H1 (cell line): Measurements from ENCODE around the gene GSPT1.

Source experiments
- CTCF ChIP-seq, 3 experiments: IDR thresholded peaks; 1 replicate in 2 of 3; 2 replicates in 1 of 3; pipeline versions ENCODE4 v1.5.1 to v1.6.1; 2011; ENCODE audit warnings: low read length in 3 of 3, mild to moderate bottlenecking in 3 of 3, inconsistent platforms in 2 of 3, low read depth in 1 of 3, moderate library complexity in 1 of 3; ENCODE audit not compliant: insufficient read depth in 1 of 3; ENCODE audit errors: control extremely low read depth in 1 of 3
- EP300 ChIP-seq, 2 experiments: IDR thresholded peaks; 1 replicate in 1 of 2; 2 replicates in 1 of 2; pipeline ENCODE4 v1.6.1; 2011 to 2012; ENCODE audit warnings: low read depth in 2 of 2, low read length in 2 of 2, mild to moderate bottlenecking in 2 of 2, borderline replicate concordance in 1 of 2, inconsistent platforms in 1 of 2, moderate library complexity in 1 of 2
- MAX ChIP-seq: IDR thresholded peaks from 2 replicates; pipeline ENCODE4 v1.6.1; 2012; ENCODE audit warnings: inconsistent platforms
- RAD21 ChIP-seq, 2 experiments: IDR thresholded peaks in 1 of 2; conservative IDR thresholded peaks in 1 of 2; 2 replicates each; pipeline ENCODE4 v1.6.1; 2011; ENCODE audit warnings: low read depth in 2 of 2, low read length in 2 of 2, improper control_type of control experiment in 1 of 2, inconsistent platforms in 1 of 2, mild to moderate bottlenecking in 1 of 2, moderate library complexity in 1 of 2
- TAF1 ChIP-seq: IDR thresholded peaks from 2 replicates; pipeline ENCODE4 v1.6.1; 2011; ENCODE audit warnings: mild to moderate bottlenecking, low read depth, low read length

DNA sequence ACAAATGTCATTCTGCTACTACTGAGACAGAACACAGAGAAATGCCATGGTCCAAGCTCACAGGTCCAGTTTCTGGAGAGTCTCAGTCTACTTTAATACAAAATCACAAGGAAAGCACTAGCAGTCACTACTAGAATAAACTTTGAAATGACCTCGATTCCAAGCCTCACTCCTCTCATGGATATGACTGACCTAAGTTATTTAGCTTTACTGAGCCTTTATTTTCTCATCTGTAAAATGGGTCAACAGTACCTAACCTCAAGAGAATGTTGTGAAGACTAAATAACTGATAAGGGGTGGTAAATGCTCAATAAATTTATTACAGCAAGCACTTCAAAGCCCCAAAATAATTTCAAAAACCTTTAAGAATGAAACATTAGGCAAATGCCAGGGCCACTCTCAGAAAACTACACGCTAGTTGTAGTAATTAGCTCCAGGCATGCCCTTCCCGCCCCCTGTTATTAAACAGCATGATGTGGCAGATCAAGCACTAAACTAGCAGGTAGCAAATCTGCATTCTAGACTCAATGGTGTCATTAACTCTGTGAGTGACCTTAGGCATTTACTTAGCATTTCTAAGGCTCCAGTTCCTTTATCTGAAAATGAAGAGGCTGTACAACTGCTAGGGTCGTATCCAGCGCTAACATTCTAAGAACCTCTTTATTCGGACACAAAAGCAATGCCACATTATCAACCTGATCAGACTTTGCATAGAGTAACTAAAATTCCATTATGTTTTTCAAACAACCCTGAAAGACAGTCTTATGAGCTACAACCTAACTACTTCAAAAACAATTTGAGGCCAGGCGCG is 8.4 kb downstream of the GSPT1 start:
- no peak for TF ChIP-seq TAF1
- TF ChIP-seq CTCF (IDR thresholded peaks at IDR 0.05; ENCODE audit: control extremely low read depth in 1 of 3, insufficient read depth in 1 of 3, low read depth in 1 of 3, low read length in 3 of 3), result no peak
- no peak for TF ChIP-seq EP300 (IDR thresholded peaks at IDR 0.05; ENCODE audit: borderline replicate concordance in 1 of 2, low read depth in 2 of 2, low read length in 2 of 2)
- no peak for TF ChIP-seq RAD21 (IDR thresholded peaks at IDR 0.05 in 1 of 2, conservative IDR thresholded peaks at IDR 0.05 in 1 of 2; ENCODE audit: low read depth in 2 of 2, low read length in 2 of 2)
- TF ChIP-seq MAX, result no peak
